Hematopoietic multipotent progenitor cell treated with erythropoietin and hydrocortisone succinate and interleukin-3 and kit ligand, for 15 days (in vitro differentiated cells): Measurements from ENCODE around the gene ARRDC2.
A peak's percentile ranks its signal among the peaks of the same experiment; 100 is the strongest.
"Not testable (repeated sequence)": the region's sequence is repeated elsewhere in the genome, so short reads cannot be mapped to it uniquely, and the experiment has no call there.

Experiments used
- DNase-seq: peaks from one replicate; pipeline ENCODE4 v3.0.0-alpha.2; 2015; ENCODE audit warnings: low spot score

Gene ARRDC2

DNA sequence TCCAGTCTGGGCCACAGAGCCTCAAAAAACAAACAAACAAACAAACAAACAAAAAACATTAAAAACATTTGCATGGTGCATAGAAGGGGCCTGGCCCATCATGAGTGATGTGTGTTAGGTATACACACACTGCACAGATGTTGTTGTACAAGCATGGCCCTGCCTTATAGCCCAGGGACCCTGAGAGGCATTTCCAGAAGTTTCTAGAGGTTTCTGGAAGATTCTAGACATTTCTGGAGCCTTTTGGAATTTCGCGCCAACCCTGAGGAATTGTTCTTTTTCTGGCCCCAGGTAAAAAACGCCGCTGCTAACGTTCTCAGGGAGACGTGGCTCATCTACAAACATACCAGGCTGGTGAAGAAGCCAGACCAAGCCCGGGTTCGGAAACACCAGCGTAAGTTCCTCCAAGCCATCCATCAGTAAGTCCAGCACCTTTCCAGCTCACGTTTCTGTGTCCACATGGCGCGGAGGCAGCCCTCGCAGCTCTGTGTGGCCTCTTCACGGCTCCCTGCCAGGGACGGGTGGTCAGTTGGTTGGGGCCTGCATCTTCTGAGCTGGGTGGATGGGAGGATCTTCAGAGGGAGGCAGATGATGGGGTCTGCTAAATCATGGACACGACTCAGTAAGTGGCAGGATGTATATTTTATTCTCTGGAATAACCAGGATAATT, 18.4 kb upstream of the ARRDC2 start:
- DNase-seq, result no peak

DNA sequence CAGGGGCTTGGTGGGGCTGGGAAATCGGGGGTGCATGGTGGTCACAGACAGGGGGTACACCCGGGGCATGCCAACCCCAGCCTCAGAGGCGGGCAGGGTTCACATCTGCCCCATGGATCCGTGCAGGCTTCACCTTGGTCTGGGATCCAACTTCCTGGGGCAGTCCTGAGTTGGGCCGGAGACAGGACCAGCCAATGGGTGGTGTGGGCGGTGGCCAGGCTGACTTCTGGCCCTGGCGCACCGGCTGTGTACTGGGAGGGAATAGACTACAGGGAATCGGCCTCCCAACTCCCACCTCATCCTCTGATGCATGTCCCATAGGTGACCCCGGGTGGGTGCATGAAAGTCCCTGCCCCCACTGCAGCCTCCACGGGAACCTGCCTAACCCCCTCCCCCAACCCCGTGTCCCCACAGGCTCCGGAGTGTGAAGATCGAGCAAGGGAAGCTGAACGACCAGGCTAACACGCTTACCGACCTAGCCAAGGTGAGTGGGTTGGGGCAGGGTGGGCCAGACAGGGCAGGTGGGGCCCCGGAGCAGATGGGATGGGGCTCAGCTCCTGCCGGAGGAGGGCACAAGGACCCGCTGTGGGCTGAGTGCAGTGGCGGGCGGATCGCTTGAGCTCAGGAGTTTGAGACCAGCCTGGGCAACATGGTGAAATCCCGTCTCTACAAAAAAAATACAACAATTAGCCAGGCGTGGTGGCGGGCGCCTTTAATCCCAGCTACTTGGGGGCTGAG, 14.7 kb upstream of the ARRDC2 start:
- DNase-seq, result no peak

- DNase-seq, result peak; percentile 90
Measured at GRCh38 chr19:17996826-17997316, 11.1 kb upstream of the ARRDC2 start.

DNA sequence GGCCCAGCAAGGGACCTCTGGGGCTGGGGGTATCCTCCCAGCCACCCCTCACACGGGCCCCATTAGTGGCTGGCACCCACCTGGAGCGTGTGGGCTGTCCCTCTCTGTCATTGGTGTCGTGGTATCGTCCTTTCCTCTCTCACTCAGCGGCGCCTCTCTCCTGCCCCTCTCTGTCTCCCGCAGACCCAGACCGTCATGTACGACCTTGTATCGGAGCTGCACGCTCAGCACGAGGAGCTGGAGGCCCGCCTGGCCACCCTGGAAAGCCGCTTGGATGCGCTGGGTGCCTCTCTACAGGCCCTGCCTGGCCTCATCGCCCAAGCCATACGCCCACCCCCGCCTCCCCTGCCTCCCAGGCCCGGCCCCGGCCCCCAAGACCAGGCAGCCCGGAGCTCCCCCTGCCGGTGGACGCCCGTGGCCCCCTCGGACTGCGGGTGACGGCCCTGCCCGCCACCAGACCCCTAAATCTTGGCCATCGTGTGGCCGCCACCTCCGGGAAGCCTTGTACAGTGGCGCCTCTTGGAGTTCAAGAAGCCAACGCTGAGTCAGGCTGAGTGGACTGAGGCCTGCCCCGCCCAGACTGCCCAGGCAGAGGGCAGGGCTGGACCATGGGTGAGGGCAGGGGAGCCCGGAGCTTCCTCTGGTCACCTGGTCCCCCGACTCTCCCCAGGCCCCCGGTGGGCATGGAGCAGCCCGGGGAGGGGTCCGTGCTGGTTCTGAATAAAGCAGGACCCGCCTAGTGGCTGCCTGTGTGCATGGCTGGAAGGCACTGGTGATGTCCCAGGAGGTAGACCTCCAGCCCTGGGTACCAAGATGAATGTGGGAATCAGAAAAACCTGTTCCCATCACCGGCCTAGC, 9.8 kb upstream of the ARRDC2 start:
- peak; percentile 49 for DNase-seq

- peak; percentile 17 for DNase-seq
Measured at GRCh38 chr19:17998827-17999150, 9.2 kb upstream of the ARRDC2 start.

GRCh38 chr19:17999684-18000479, 8.1 kb upstream of the ARRDC2 start:
- peak; percentile 99 for DNase-seq

- DNase-seq, result no peak
Measured at GRCh38 chr19:18000480-18000914, 7.5 kb upstream of the ARRDC2 start.

- peak; percentile 96 for DNase-seq
Measured at GRCh38 chr19:18000915-18001776, 6.8 kb upstream of the ARRDC2 start.

DNA sequence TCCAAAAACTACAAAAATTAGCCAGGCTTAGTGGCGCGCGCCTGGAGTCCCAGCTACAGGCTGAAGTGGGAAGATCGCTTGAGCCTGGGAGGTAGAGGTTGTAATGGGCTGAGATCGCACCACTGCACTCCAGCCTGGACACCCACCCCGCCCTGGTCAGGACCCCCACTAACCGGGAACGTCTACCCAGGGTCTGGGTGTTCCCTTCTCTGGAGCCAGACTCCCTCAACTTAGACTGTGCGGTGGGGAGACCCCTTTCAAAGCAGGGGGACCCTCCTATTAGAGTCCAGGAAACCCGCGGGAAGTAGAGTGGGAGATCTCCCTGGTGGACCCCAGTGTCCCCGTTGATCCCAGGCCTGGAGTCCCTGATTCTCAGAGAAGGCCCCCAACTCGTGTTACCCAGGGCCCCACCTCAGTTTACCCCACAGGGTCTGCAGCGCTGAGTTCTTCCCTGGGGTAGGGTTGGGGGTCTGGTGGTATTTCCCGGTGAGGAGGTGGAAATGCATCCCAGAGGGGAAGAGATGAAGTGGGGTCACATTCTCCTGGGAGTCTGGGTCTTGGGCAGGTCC, 6.1 kb upstream of the ARRDC2 start:
- DNase-seq, result peak; percentile 38

- DNase-seq, result peak; percentile 38
Measured at GRCh38 chr19:18002347-18002850, 5.6 kb upstream of the ARRDC2 start.

DNA sequence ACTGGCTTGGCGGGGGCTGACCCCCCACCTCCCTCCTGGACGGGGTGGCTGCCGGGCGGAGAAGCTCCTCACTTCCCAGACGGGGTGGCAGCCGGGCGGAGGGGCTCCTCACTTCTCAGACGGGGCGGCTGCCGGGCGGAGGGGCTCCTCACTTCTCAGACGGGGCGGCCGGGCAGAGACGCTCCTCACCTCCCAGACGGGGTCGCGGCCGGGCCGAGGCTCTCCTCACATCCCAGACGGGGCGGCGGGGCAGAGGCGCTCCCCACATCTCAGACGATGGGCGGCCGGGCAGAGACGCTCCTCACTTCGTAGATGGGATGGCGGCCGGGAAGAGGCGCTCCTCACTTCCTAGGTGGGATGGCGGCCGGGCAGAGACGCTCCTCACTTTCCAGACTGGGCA, 2.2 kb upstream of the ARRDC2 start:
- DNase-seq, result not testable (repeated sequence)

DNA sequence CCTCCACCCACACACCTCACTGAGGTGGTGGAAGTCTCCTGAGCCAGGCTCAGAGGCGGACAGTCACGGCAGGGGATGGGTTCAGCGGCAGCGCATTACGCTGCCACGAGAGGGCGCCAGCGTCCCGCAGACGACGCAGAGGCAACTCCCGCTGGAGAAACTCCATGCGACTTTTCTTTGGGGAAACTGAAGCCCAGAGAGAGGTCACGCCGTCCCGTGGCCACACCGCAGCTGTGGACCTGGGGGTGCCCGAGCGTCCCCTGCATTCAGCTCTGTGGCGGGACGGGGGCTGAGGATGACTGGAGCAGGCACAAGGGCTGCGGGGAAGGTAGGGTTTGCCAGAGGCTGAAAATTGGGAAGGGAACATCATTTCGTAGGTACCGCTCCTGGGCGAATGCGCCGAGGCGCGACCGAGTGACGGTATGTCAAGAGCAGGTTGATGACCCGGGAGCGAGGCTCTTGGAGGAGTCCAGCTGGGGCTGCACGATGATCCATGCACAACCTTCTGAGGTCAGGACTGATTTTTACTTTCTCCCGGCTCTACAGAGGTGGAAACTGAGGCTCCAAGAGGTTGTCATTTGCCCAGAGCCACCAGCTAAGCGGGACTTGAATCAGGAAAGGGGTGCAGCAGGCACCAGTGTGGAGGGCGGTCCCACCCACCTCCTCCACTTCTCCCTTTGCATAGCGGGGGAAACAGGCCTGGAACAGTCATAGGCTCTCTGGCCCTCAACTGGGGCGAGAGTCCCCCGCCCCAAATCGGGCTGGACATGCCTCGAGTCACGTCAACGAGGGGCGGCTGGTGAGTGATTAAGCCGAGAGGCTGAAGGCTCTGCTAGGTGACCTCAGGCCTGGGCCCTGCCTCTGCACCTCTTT, 690 bp upstream of the ARRDC2 start:
- DNase-seq, result peak; percentile 89

GRCh38 chr19:18008814-18009213, 844 bp downstream of the ARRDC2 start:
- peak; percentile 5 for DNase-seq

GRCh38 chr19:18009412-18010066, 1.6 kb downstream of the ARRDC2 start:
- DNase-seq, result no peak

DNA sequence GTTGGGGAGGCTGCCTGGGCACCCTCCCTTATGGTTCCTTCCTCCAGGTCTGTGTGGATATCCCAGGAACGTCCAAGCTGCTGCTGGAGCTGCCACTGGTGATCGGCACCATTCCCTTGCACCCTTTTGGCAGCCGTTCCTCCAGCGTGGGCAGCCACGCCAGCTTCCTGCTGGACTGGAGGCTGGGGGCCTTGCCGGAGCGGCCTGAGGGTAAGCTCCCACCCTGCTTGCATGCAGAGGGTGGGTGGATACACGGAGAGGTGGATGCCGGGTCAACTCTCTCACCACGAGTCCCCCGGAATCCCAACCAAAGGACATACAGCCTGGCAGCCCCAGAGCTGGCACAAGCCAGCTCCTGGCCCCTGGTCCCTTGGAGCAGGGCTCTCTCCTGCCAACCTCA, 2.2 kb downstream of the ARRDC2 start:
- no peak for DNase-seq

GRCh38 chr19:18013210-18014111, 5.5 kb downstream of the ARRDC2 start:
- DNase-seq, result peak; percentile 10

- no peak for DNase-seq
Measured at GRCh38 chr19:18014197-18014596, 6.2 kb downstream of the ARRDC2 start.
